IgD-negative memory B cell (primary cell): Measurements from ENCODE around the gene TALDO1. TPM values are rescaled to one million over a fixed set of nuclear protein-coding genes. Genes with fewer than 3 reads are reported as not detected.
"Not testable (repeated sequence)": the region's sequence is repeated elsewhere in the genome, so short reads cannot be mapped to it uniquely, and the experiment has no call there.

Experiments used
- H3K27ac Mint-ChIP-seq, 3 donors: one replicate each; pipeline ENCODE4 v1.8.0; 2020 to 2022; ENCODE audit warnings: mild to moderate bottlenecking in 3 of 3, mixed read lengths in 3 of 3, moderate library complexity in 1 of 3
- H3K27me3 Mint-ChIP-seq: one replicate; pipeline ENCODE4 v1.8.0; 2021; ENCODE audit warnings: mixed read lengths
- H3K36me3 Mint-ChIP-seq: one replicate; pipeline ENCODE4 v1.8.0; 2020; ENCODE audit warnings: mild to moderate bottlenecking, mixed read lengths
- H3K4me1 Mint-ChIP-seq, 3 donors: one replicate each; pipeline ENCODE4 v1.8.0; 2020 to 2022; ENCODE audit warnings: mixed read lengths in 3 of 3, mild to moderate bottlenecking in 1 of 3
- H3K4me3 Mint-ChIP-seq, 4 donors: one replicate each; pipeline ENCODE4 v1.8.0; 2020 to 2022; ENCODE audit warnings: mild to moderate bottlenecking in 4 of 4, mixed read lengths in 4 of 4, moderate library complexity in 3 of 4
- H3K9me3 Mint-ChIP-seq, 3 donors: one replicate each; pipeline ENCODE4 v1.8.0; 2020 to 2021; ENCODE audit warnings: mixed read lengths in 3 of 3, mild to moderate bottlenecking in 1 of 3
- polyA plus RNA-seq: library from polyadenylated mRNA; unstranded; fragments of 300-500 nt; fragmentation: Illumina TruSeq; gene quantifications from one replicate; pipeline ENCODE4 v1.2.3, GENCODE V29; 2021

The TALDO1 gene
- polyA plus RNA-seq, 1 donor from 2014 or later: 246 TPM

- no peaks in the 10 kb centered on the region for H3K36me3 Mint-ChIP-seq
- peaks cover 11% of the 10 kb centered on the region for H3K27me3 Mint-ChIP-seq
- H3K4me1 Mint-ChIP-seq: peaks cover 7 to 12% (median 11%) of the 10 kb centered on the region in 3 donors
- H3K4me3 Mint-ChIP-seq: peak overlapping the region in 3 of 4 donors; percentile 28 to 89 (median 32)
- no peak overlapping the region for H3K27ac Mint-ChIP-seq
- peaks cover 0 to 2% (median 0%) of the 10 kb centered on the region in 3 donors for H3K9me3 Mint-ChIP-seq
Measured at GRCh38 chr11:724049-724777, 23.1 kb upstream of the TALDO1 start.

GRCh38 chr11:724778-725386, 22.4 kb upstream of the TALDO1 start:
- Mint-ChIP-seq H3K4me1 (peaks cover 7 to 12% (median 12%) of the 10 kb centered on the region in 3 donors), H3K27ac (no peak overlapping the region)

GRCh38 chr11:725624-726202, 21.6 kb upstream of the TALDO1 start:
- peak overlapping the region in 3 of 4 donors; percentile 49 to 76 (median 73) for H3K4me3 Mint-ChIP-seq
- peaks cover 0 to 1% (median 0%) of the 10 kb centered on the region in 3 donors for H3K9me3 Mint-ChIP-seq
- H3K4me1 Mint-ChIP-seq: peaks cover 7 to 13% (median 12%) of the 10 kb centered on the region in 3 donors
- peaks cover 5% of the 10 kb centered on the region for H3K27me3 Mint-ChIP-seq
- H3K36me3 Mint-ChIP-seq: no peaks in the 10 kb centered on the region
- no peak overlapping the region for H3K27ac Mint-ChIP-seq

More at GRCh38 chr11:724778-725386, 22.4 kb upstream of the TALDO1 start:
- peak overlapping the region; percentile 28 to 89 (median 36) for H3K4me3 Mint-ChIP-seq
- peaks cover 0 to 1% (median 0%) of the 10 kb centered on the region in 3 donors for H3K9me3 Mint-ChIP-seq
- H3K27me3 Mint-ChIP-seq: peaks cover 9% of the 10 kb centered on the region
- H3K36me3 Mint-ChIP-seq: no peaks in the 10 kb centered on the region

GRCh38 chr11:726278-727220, 20.7 kb upstream of the TALDO1 start:
- Mint-ChIP-seq H3K27me3 (peaks cover 3% of the 10 kb centered on the region), H3K27ac (no peak overlapping the region), H3K36me3 (no peaks in the 10 kb centered on the region), H3K4me1 (peaks cover 5 to 10% (median 8%) of the 10 kb centered on the region in 3 donors), H3K9me3 (no peaks in the 10 kb centered on the region), H3K4me3 (peak overlapping the region; percentile 32 to 80 (median 74))

- no peak overlapping the region for H3K27ac Mint-ChIP-seq
- H3K9me3 Mint-ChIP-seq: no peaks in the 10 kb centered on the region
- peaks cover 4 to 10% (median 6%) of the 10 kb centered on the region in 3 donors for H3K4me1 Mint-ChIP-seq
- H3K36me3 Mint-ChIP-seq: no peaks in the 10 kb centered on the region
- peaks cover 3% of the 10 kb centered on the region for H3K27me3 Mint-ChIP-seq
- peak overlapping the region in 3 of 4 donors; percentile 23 to 80 (median 29) for H3K4me3 Mint-ChIP-seq
Measured at GRCh38 chr11:727281-727701, 20.0 kb upstream of the TALDO1 start.

- no peak overlapping the region for H3K27ac Mint-ChIP-seq
- H3K9me3 Mint-ChIP-seq: no peaks in the 10 kb centered on the region
- peaks cover 1% of the 10 kb centered on the region for H3K27me3 Mint-ChIP-seq
- peaks cover 3 to 9% (median 4%) of the 10 kb centered on the region in 3 donors for H3K4me1 Mint-ChIP-seq
- peak overlapping the region in 1 of 4 donors; percentile 29 for H3K4me3 Mint-ChIP-seq
- no peaks in the 10 kb centered on the region for H3K36me3 Mint-ChIP-seq
Measured at GRCh38 chr11:727859-728748, 19.2 kb upstream of the TALDO1 start.

GRCh38 chr11:728901-729491, 18.3 kb upstream of the TALDO1 start:
- peaks cover 1% of the 10 kb centered on the region for H3K27me3 Mint-ChIP-seq
- no peaks in the 10 kb centered on the region for H3K9me3 Mint-ChIP-seq
- no peak overlapping the region for H3K27ac Mint-ChIP-seq
- peak overlapping the region in 1 of 4 donors; percentile 38 for H3K4me3 Mint-ChIP-seq
- H3K36me3 Mint-ChIP-seq: no peaks in the 10 kb centered on the region
- H3K4me1 Mint-ChIP-seq: peaks cover 0 to 5% (median 0%) of the 10 kb centered on the region in 3 donors

- Mint-ChIP-seq H3K4me1 (peaks cover 0 to 5% (median 0%) of the 10 kb centered on the region in 3 donors), H3K27me3 (peaks cover 1% of the 10 kb centered on the region), H3K9me3 (no peaks in the 10 kb centered on the region), H3K27ac (peak overlapping the region in 1 of 3 donors; percentile 25), H3K36me3 (no peaks in the 10 kb centered on the region), H3K4me3 (no peak overlapping the region)
Measured at GRCh38 chr11:729492-730074, 17.7 kb upstream of the TALDO1 start.

- peaks cover 1% of the 10 kb centered on the region for H3K36me3 Mint-ChIP-seq
- H3K27me3 Mint-ChIP-seq: peaks cover 13% of the 10 kb centered on the region
- no peak overlapping the region for H3K4me3 Mint-ChIP-seq
- H3K9me3 Mint-ChIP-seq: no peaks in the 10 kb centered on the region
- H3K27ac Mint-ChIP-seq: no peak overlapping the region
- H3K4me1 Mint-ChIP-seq: peaks cover 11 to 12% (median 11%) of the 10 kb centered on the region in 3 donors
Measured at GRCh38 chr11:733072-733471, 14.2 kb upstream of the TALDO1 start.

- peaks cover 20% of the 10 kb centered on the region for H3K27me3 Mint-ChIP-seq
- H3K4me3 Mint-ChIP-seq, H3K9me3 Mint-ChIP-seq, H3K27ac Mint-ChIP-seq, H3K36me3 Mint-ChIP-seq: not testable (repeated sequence)
- H3K4me1 Mint-ChIP-seq: peaks cover 12 to 15% (median 12%) of the 10 kb centered on the region in 3 donors
Measured at GRCh38 chr11:734541-734940, 12.7 kb upstream of the TALDO1 start.

GRCh38 chr11:737366-737765, 9.9 kb upstream of the TALDO1 start:
- H3K27ac Mint-ChIP-seq: no peak overlapping the region
- H3K27me3 Mint-ChIP-seq: peaks cover 20% of the 10 kb centered on the region
- peak overlapping the region; percentile 54 to 86 (median 69) for H3K4me3 Mint-ChIP-seq
- H3K4me1 Mint-ChIP-seq: peaks cover 11 to 15% (median 12%) of the 10 kb centered on the region in 3 donors
- H3K36me3 Mint-ChIP-seq: peaks cover 1% of the 10 kb centered on the region
- no peaks in the 10 kb centered on the region for H3K9me3 Mint-ChIP-seq

GRCh38 chr11:737899-738298, 9.4 kb upstream of the TALDO1 start:
- H3K4me3 Mint-ChIP-seq: peak overlapping the region in 2 of 4 donors; percentile 69 to 86
- not testable (repeated sequence) for H3K9me3 Mint-ChIP-seq, H3K36me3 Mint-ChIP-seq
- H3K27me3 Mint-ChIP-seq: peaks cover 20% of the 10 kb centered on the region
- H3K27ac Mint-ChIP-seq: peak overlapping the region in 1 of 3 donors; percentile 10
- H3K4me1 Mint-ChIP-seq: peaks cover 11 to 15% (median 12%) of the 10 kb centered on the region in 3 donors

GRCh38 chr11:742156-742546, 5.1 kb upstream of the TALDO1 start:
- Mint-ChIP-seq H3K4me1 (peaks cover 12 to 19% (median 13%) of the 10 kb centered on the region in 3 donors), H3K4me3 (no peak overlapping the region), H3K27ac (no peak overlapping the region), H3K27me3 (peaks cover 15% of the 10 kb centered on the region), H3K36me3 (peaks cover under 1% of the 10 kb centered on the region), H3K9me3 (no peaks in the 10 kb centered on the region)
